Peyer's patch (tissue), 4 donors: ENCODE measurements around the gene FNDC3B.

ENCODE experiments used
- CTCF ChIP-seq, 6 experiments: fragments of 450-650 bp in 4 of 6; fragments of 200-600 bp in 2 of 6; sonication (generic) in 1 of 6; IDR thresholded peaks; one replicate each; pipeline ENCODE4 v1.5.1; 2017 to 2019; ENCODE audit warnings: antibody characterized with exemption in 6 of 6, mild to moderate bottlenecking in 3 of 6, moderate library complexity in 1 of 6
- POLR2A ChIP-seq, 2 donors: fragments of 450-650 bp; IDR thresholded peaks; one replicate each; pipeline ENCODE4 v1.5.1; 2017; ENCODE audit warnings: antibody characterized with exemption in 2 of 2, mild to moderate bottlenecking in 2 of 2, moderate library complexity in 2 of 2

- TF ChIP-seq CTCF (IDR thresholded peaks at IDR 0.05) (no peak), POLR2A (IDR thresholded peaks at IDR 0.05) (no peak)
Observed at GRCh38 chr3:172033396-172033795, 6.0 kb upstream of the FNDC3B start.
